PC-3 (cell line): ENCODE data around the gene SLC22A5. TPM values are rescaled to one million over a fixed set of nuclear protein-coding genes. Genes with fewer than 3 reads are reported as not detected.
"Not testable (repeated sequence)": the region's sequence is repeated elsewhere in the genome, so short reads cannot be mapped to it uniquely, and the experiment has no call there.

ENCODE experiments used
- ATAC-seq: fragments of 200-7000 bp; cut with Tn5 transposase; 2 replicates; pipeline ENCODE4 v1.9.1; 2020; ENCODE audit warnings: mild to moderate bottlenecking, moderate library complexity
- BruUV-seq: library from RNA; stranded (reverse); fragments of 400-500 nt; replicated peaks from 2 replicates; lab custom pipeline; 2021; lab: Mats Ljungman, UMichigan
- CTCF ChIA-PET: fragments of 300-600 bp; sonication (Branson Sonifier 250); formaldehyde crosslinking; loops from one replicate; lab custom pipeline; 2022; ENCODE audit warnings: antibody characterized with exemption; lab: Charles Lee
- POLR2A ChIA-PET: fragments of 300-600 bp; sonication (Branson Sonifier 250); formaldehyde crosslinking; loops from one replicate; lab custom pipeline; 2022; ENCODE audit warnings: antibody characterized with exemption; ENCODE audit not compliant: unreplicated experiment; lab: Charles Lee
- DNase-seq: peaks from one replicate; pipeline ENCODE4 v3.0.0-alpha.2; 2015
- H2AFZ ChIP-seq: fragments of 300-600 bp; sonication (generic); 2 replicates; pipeline ENCODE4 v1.6.0; 2016; ENCODE audit warnings: antibody characterized with exemption, low read length
- H3F3A ChIP-seq: fragments of 300-600 bp; sonication (generic); one replicate; pipeline ENCODE4 v1.6.0; 2017; ENCODE audit warnings: antibody characterized with exemption, low read length, control low read depth, mild to moderate bottlenecking; ENCODE audit not compliant: unreplicated experiment
- H3K27ac ChIP-seq: fragments of 300-600 bp; sonication (generic); 2 replicates; pipeline ENCODE4 v1.5.1; 2016; ENCODE audit warnings: mild to moderate bottlenecking, low read length
- H3K27me3 ChIP-seq: fragments of 300-600 bp; sonication (generic); 2 replicates; pipeline ENCODE4 v1.6.1; 2016; ENCODE audit warnings: low read length, mixed read lengths
- H3K36me3 ChIP-seq: fragments of 300-600 bp; sonication (generic); 2 replicates; pipeline ENCODE4 v1.6.1; 2016; ENCODE audit warnings: low read depth, mixed run types, low read length, mixed read lengths
- H3K4me1 ChIP-seq: fragments of 300-600 bp; sonication (generic); 2 replicates; pipeline ENCODE4 v1.5.1; 2016; ENCODE audit warnings: low read length; ENCODE audit not compliant: insufficient read depth
- H3K4me2 ChIP-seq: fragments of 300-600 bp; sonication (generic); 2 replicates; pipeline ENCODE4 v1.6.0; 2016; ENCODE audit warnings: low read length
- H3K4me3 ChIP-seq: fragments of 300-600 bp; sonication (generic); 2 replicates; pipeline ENCODE4 v1.5.1; 2016; ENCODE audit warnings: mild to moderate bottlenecking, low read length, mixed read lengths
- H3K79me2 ChIP-seq: fragments of 300-600 bp; sonication (generic); 2 replicates; pipeline ENCODE4 v1.6.1; 2017; ENCODE audit warnings: low read length, mixed read lengths
- H3K9ac ChIP-seq: fragments of 300-600 bp; sonication (generic); 2 replicates; pipeline ENCODE4 v1.6.0; 2016; ENCODE audit warnings: mild to moderate bottlenecking, low read length
- H3K9me2 ChIP-seq: fragments of 300-600 bp; sonication (generic); replicated peaks from 2 replicates; pipeline ENCODE4 v1.6.1; 2016; ENCODE audit warnings: mixed run types, low read length, mixed read lengths
- H3K9me3 ChIP-seq: fragments of 300-600 bp; sonication (generic); 2 replicates; pipeline ENCODE4 v1.6.1; 2016; ENCODE audit warnings: low read length, mixed read lengths
- H4K20me1 ChIP-seq: fragments of 300-600 bp; sonication (generic); 2 replicates; pipeline ENCODE4 v1.6.1; 2016; ENCODE audit warnings: low read length, mixed read lengths
- EZH2 ChIP-seq: fragments of 300-600 bp; sonication (generic); IDR thresholded peaks from one replicate; pipeline ENCODE4 v1.6.1; 2017; ENCODE audit warnings: antibody characterized with exemption, mild to moderate bottlenecking, low read length; ENCODE audit not compliant: unreplicated experiment
- EZH2phosphoT487 ChIP-seq: fragments of 300-600 bp; sonication (generic); IDR thresholded peaks from 2 replicates; pipeline ENCODE4 v1.6.1; 2018; ENCODE audit warnings: mild to moderate bottlenecking, antibody characterized with exemption, low read length, borderline replicate concordance
- intact Hi-C: fragments of 100-400 bp; cut with micrococcal nuclease; formaldehyde crosslinking; loops from 2 replicates; pipeline ENCODE4 v1.9.0; 2023
- total RNA-seq: library from RNA; depleted of rRNA; stranded (reverse); fragments of >200 nt; gene quantifications from 2 replicates; pipeline ENCODE4 v1.2.3, GENCODE V29; 2014
- TF ChIP-seq, protein P1 (sequence below): fragments of 300-600 bp; sonication (generic); conservative IDR thresholded peaks from 2 replicates; pipeline ENCODE4 v1.5.1; 2017; ENCODE audit warnings: antibody characterized with exemption, low read depth, mild to moderate bottlenecking, low read length

SLC22A5 gene
- total RNA-seq, 1 experiment from 2014 or later: 8.2 TPM

DNA sequence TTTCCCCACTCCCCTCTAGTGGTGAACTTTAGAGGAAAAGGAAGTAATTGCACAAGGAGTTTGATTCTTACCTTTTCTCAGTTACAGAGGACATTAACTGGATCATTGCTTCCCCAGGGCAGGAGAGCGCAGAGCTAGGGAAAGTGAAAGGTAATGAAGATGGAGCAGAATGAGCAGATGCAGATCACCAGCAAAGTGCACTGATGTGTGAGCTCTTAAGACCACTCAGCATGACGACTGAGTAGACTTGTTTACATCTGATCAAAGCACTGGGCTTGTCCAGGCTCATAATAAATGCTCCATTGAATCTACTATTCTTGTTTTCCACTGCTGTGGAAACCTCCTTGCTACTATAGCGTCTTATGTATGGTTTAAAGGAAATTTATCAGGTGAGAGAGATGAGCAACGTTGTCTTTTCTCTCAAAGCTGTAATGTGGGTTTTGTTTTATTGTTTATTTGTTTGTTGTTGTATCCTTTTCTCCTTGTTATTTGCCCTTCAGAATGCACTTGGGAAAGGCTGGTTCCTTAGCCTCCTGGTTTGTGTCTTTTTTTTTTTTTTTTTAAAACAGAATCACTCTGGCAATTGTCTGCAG, 25.3 kb downstream of the SLC22A5 start:
- ATAC-seq: no peak
- no TSS peak for BruUV-seq
- H3K9me3 ChIP-seq: no peaks in the 10 kb centered on the region

DNA sequence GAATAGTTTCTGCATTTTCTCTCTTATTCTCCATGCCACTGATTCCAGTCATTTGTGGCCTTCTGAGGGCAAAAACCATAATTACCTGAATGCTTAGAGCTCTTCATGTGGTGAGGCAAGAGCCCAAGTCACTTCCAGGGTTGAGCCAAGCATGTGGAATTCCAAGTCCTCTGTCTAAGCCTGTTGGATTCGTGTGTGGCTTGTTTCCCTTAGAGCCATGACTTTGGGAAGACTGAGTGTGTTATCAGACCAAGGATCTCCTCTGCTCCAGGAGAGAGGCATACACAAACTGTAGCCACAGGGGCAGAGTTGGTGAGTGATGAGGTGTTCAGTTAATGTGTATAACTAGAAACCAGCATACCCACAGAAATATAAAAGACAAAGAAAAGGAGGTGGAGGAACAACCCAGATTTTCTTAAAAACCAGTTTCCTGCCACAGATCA, 27.1 kb downstream of the SLC22A5 start:
- no peak overlapping the region for H3K9ac ChIP-seq
- no peak for DNase-seq
- H3K9me3 ChIP-seq: no peaks in the 10 kb centered on the region
- no peak overlapping the region for H3K4me2 ChIP-seq
- TF ChIP-seq EZH2phosphoT487: no peak
- TF ChIP-seq, protein P1, sequence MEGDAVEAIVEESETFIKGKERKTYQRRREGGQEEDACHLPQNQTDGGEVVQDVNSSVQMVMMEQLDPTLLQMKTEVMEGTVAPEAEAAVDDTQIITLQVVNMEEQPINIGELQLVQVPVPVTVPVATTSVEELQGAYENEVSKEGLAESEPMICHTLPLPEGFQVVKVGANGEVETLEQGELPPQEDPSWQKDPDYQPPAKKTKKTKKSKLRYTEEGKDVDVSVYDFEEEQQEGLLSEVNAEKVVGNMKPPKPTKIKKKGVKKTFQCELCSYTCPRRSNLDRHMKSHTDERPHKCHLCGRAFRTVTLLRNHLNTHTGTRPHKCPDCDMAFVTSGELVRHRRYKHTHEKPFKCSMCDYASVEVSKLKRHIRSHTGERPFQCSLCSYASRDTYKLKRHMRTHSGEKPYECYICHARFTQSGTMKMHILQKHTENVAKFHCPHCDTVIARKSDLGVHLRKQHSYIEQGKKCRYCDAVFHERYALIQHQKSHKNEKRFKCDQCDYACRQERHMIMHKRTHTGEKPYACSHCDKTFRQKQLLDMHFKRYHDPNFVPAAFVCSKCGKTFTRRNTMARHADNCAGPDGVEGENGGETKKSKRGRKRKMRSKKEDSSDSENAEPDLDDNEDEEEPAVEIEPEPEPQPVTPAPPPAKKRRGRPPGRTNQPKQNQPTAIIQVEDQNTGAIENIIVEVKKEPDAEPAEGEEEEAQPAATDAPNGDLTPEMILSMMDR: no peak
- TF ChIP-seq EZH2: no peak
- no peaks in the 10 kb centered on the region for H3K79me2 ChIP-seq
- H3F3A ChIP-seq: no peaks in the 10 kb centered on the region
- intact Hi-C loops: no loop called here
- H3K4me1 ChIP-seq: no peaks in the 10 kb centered on the region
- H3K4me3 ChIP-seq: no peak overlapping the region
- H4K20me1 ChIP-seq: no peaks in the 10 kb centered on the region
- ChIA-PET POLR2A (interaction anchor here (0.5 kb wide), 1 partner anchor 27 kb away, joined by 3 read pairs; the partner anchor contains the start of gene SLC22A5), CTCF (no interaction called here)
- no peak for ATAC-seq
- H3K36me3 ChIP-seq: peaks cover 2% of the 10 kb centered on the region
- no TSS peak for BruUV-seq
- no peaks in the 10 kb centered on the region for H3K9me2 ChIP-seq
- H2AFZ ChIP-seq: no peak overlapping the region
- H3K27ac ChIP-seq: no peak overlapping the region
- no peaks in the 10 kb centered on the region for H3K27me3 ChIP-seq

More for the DNA sequence above, 25.3 kb downstream of the SLC22A5 start:
- no peak overlapping the region for H3K9ac ChIP-seq
- no peaks in the 10 kb centered on the region for H3K79me2 ChIP-seq
- no peaks in the 10 kb centered on the region for H3F3A ChIP-seq
- peaks cover 14% of the 10 kb centered on the region for H3K4me1 ChIP-seq
- H3K27ac ChIP-seq: no peak overlapping the region
- no peaks in the 10 kb centered on the region for H4K20me1 ChIP-seq
- intact Hi-C loops: no loop called here
- no peak for DNase-seq
- H3K4me2 ChIP-seq: no peak overlapping the region
- H3K4me3 ChIP-seq: no peak overlapping the region
- no peak overlapping the region for H2AFZ ChIP-seq
- no peaks in the 10 kb centered on the region for H3K27me3 ChIP-seq
- TF ChIP-seq, protein P1: no peak
- TF ChIP-seq EZH2phosphoT487 (no peak), EZH2 (no peak)
- no peaks in the 10 kb centered on the region for H3K9me2 ChIP-seq
- H3K36me3 ChIP-seq: peaks cover 9% of the 10 kb centered on the region
- CTCF ChIA-PET: no interaction called here
- POLR2A ChIA-PET: no interaction called here

DNA sequence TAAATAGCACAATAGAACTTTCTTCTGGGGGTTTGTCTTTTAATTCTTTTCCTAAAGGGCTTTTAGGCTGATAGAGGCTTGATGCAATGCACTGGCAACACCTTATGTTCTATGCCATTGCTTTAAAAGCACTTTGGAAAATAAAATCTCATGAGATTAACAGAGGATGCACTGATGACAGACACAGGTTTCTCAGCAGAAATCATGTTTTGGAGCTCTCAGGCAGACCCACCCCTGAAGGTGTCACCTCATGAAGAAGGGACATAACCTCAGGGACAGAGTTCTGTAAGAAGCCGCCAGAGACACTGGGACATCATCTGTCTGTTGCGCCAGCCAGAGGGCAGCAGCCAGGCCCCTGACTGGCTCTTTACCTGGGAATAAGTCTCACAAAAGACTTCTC, 27.7 kb downstream of the SLC22A5 start:
- no peaks in the 10 kb centered on the region for H3K4me1 ChIP-seq
- TF ChIP-seq, protein P1: no peak
- TF ChIP-seq EZH2phosphoT487: no peak
- TF ChIP-seq EZH2: no peak
- H3K4me2 ChIP-seq: no peak overlapping the region
- CTCF ChIA-PET: no interaction called here
- H3K9me3 ChIP-seq: no peaks in the 10 kb centered on the region
- H3K9me2 ChIP-seq: no peaks in the 10 kb centered on the region
- no peaks in the 10 kb centered on the region; the same call in none of the 2 replicates for H3K36me3 ChIP-seq
- H3K79me2 ChIP-seq: no peaks in the 10 kb centered on the region
- no peak overlapping the region for H3K4me3 ChIP-seq
- H3F3A ChIP-seq: no peaks in the 10 kb centered on the region
- H2AFZ ChIP-seq: no peak overlapping the region
- H4K20me1 ChIP-seq: no peaks in the 10 kb centered on the region
- H3K9ac ChIP-seq: no peak overlapping the region
- POLR2A ChIA-PET: no interaction called here
- no TSS peak for BruUV-seq
- H3K27me3 ChIP-seq: no peaks in the 10 kb centered on the region
- ATAC-seq: no peak
- no peak for DNase-seq
- intact Hi-C loops: no loop called here
- no peak overlapping the region for H3K27ac ChIP-seq

DNA sequence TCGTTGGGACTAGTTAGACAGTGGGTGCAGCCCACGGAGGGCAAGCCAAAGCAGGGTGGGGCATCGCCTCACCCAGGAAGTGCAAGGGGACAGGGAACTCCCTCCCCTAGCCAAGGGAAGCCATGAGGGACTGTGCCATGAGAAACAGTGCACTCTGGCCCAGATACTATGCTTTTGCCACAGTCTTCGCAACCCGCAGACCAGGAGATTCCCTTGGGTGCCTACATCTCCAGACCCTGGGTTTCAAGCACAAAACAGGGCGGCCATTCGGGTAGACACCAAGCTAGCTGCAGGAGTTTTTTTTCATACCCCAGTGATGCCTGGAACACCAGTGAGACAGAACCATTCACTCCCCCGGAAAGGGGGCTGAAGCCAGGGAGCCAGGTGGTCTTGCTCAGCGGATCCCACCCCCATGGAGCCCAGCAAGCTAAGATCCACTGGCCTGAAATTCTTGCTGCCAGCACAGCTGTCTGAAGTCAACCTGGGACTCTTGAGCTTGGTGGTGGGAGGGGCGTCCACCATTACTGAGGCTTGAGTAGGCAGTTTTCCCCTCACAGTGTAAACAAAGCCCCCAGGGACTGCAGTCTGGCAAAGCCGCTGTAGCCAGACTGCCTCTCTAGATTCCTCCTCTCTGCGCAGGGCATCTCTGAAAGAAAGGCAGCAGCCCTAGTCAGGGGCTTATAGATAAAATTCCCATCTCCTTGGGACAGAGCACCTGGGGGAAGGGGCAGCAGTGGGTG, 28.6 kb downstream of the SLC22A5 start:
- DNase-seq, H3K36me3 ChIP-seq, ATAC-seq, POLR2A ChIA-PET, H3K4me1 ChIP-seq, H3K27ac ChIP-seq, H4K20me1 ChIP-seq, H3K9ac ChIP-seq, H3K9me2 ChIP-seq, H3K9me3 ChIP-seq, H3K4me2 ChIP-seq, CTCF ChIA-PET, H3K4me3 ChIP-seq, intact Hi-C loops, H3K27me3 ChIP-seq, H3F3A ChIP-seq, BruUV-seq, H2AFZ ChIP-seq, H3K79me2 ChIP-seq: not testable (repeated sequence)
